GM18868 (cell line): Measurements from ENCODE around the gene MAEL.
"Not testable (repeated sequence)": the region's sequence is repeated elsewhere in the genome, so short reads cannot be mapped to it uniquely, and the experiment has no call there.

Experiments
- ATAC-seq: cut with Tn5 transposase; IDR thresholded peaks from one replicate; pipeline ENCODE4 v1.9.1; 2021; ENCODE audit warnings: mild to moderate bottlenecking, moderate library complexity; ENCODE audit not compliant: unreplicated experiment

MAEL gene

GRCh38 chr1:166977951-166978350, 11.1 kb upstream of the MAEL start:
- ATAC-seq, result no peak

DNA sequence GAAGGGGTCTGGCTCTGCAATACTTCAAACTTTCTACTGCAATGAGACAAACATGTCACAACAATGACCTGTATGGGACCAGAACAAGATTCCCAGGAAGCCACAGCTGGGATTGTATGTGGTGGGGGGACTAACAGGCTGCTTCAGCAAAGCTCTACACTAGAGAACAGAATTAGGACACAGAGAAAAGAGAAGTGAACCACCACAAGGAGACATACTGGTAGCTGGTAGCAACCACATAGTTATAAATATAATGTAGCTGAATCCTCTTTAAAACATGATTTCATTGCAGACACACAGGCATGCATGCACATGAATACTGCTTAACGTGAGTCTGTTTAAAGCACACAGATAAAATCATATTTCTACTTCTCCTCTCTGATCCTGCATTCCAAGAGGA, 10.3 kb upstream of the MAEL start:
- peak; percentile 59 for ATAC-seq

GRCh38 chr1:166980383-166980782, 8.7 kb upstream of the MAEL start:
- no peak for ATAC-seq

DNA sequence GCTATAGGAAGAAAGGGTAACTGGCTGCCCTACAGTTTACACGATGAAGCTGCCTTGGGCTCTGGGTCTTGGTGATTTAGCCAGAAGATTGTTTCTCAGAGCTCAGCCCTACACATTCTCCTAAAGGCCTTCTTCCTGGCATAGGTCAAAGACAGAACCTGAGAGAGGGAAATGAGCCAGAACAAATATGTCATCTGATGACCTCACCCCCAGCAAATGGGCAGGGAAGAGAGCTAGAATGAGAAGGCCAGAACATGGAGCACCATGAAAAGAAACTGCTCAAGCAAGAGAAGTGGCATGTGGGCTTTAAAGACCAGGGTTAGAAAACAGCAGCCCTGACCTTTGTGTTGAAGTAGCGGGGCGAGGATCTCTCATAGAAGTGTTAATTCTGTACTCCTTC, 8.3 kb upstream of the MAEL start:
- ATAC-seq, result no peak

GRCh38 chr1:166981589-166981988, 7.5 kb upstream of the MAEL start:
- ATAC-seq, result no peak

DNA sequence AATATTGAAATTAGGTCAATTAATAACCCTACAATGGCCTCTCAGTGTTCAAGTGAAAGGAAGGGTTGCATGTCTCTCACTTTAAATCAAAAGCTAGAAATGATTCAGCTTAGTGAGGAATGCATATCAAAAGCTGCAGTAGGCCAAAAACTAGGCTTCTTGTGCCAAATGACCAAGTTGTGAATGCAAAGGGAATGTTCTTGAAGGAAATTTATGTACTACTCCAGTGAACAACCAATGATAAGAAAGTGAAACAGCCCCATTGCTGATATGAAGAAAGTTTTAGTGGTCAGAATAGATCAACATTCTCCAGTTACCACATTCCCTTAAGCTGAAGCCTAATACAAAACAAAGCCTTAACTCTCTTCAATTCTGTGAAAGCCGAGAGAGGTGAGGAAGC, 10.0 kb downstream of the MAEL start:
- peak; percentile 21 for ATAC-seq

GRCh38 chr1:166999500-167000055, 10.5 kb downstream of the MAEL start:
- ATAC-seq, result peak; percentile 65

DNA sequence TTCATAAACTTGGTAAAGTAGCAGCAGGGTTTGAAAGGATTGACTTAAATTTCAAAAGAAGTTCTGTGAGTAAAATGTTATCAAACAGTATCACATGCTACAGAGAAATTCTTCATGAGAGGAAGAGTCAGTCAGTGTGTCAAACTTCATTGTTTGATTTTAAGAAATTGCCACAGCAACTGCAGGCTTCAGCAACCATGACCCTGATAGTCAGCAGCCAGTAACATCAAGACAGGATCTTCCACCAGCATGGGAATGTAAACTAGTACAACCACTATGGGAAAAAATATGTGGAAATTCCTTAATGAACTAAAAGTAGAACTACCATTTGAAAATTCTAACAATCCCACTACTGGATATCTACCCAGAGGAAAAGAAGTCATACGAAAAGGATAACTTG, 11.5 kb downstream of the MAEL start:
- ATAC-seq, result no peak

DNA sequence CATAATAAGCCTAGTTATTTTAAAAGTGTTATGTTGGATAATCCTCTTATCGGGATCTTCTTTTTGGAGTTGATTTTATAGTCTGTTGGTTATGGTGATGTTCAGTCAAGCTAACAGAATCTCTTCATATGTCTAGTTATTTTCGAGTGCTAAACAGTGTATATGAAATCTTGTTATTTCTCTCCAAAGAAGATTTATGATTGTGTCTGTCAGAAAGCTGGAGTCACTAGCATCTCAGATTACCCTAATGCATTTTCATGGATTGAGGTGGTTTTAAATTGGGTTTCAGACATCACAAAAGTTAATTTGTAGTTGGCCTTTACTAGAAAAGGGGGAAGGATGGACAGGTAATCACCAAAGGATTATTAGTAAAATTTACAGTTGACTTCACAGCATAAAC, 13.3 kb downstream of the MAEL start:
- no peak for ATAC-seq

- no peak for ATAC-seq
Observed at GRCh38 chr1:167003711-167004110, 14.6 kb downstream of the MAEL start.

GRCh38 chr1:167011560-167012191, 22.6 kb downstream of the MAEL start:
- no peak for ATAC-seq

DNA sequence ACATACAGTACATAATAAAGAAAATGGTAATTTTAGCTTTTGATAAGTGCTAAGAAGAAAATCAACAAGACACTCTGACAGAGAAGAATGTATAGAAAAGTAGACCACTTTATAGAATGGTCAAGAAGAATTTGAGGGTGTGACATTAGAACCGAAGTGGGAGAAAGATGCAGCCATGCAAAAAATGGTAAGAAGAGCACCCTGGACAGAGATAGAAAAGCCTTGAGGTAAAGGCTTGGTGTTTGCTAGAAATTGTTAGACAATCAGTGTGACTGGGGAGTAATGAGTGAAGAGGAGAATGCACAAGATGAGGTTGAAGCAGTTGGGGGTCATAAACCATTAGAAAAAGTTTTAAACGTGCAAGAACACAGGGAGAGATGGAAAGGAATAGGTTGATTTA, 23.5 kb downstream of the MAEL start:
- ATAC-seq, result no peak

- ATAC-seq, result no peak
Observed at GRCh38 chr1:167013108-167013929, 24.2 kb downstream of the MAEL start.

- ATAC-seq, result no peak
Observed at GRCh38 chr1:167016100-167016750, 27.1 kb downstream of the MAEL start.

DNA sequence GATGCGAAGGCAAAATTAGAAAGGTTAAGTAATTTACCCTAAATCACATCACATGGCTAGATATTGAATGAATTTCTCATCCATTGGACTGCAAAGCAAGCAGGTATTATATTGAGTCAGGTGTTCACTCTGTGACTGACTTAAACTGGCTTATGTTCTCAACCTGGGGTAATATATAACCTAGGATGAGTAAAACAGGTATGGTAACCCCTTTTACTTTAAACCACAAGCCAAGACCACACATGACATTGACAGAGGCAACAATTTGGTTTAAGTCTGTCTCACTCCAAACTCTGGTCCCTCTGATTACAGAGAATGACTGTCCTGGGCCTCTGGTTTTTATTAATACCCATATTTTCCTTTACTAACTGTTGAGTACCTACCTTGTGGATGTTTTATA, 33.3 kb downstream of the MAEL start:
- no peak for ATAC-seq

- ATAC-seq, result not testable (repeated sequence)
Observed at GRCh38 chr1:167029553-167029952, 40.5 kb downstream of the MAEL start.

DNA sequence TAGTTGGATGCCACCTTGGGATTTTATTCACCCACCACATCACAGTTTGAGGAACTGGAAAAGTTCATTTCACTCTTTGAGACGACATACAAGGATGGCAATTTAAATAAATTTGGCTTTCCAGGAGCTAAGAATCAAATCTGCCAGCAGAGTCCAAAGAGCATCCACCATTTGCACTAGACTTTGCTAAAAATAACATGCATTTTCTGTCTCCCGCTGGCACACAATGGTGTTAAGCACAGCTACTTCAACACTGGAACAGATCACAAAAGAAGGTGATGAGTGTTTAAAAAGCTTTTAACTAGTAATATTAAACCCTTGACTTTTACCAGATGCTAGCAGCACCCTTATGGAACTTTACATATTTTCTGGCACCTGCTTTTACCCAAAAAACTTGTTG, 44.6 kb downstream of the MAEL start:
- no peak for ATAC-seq

DNA sequence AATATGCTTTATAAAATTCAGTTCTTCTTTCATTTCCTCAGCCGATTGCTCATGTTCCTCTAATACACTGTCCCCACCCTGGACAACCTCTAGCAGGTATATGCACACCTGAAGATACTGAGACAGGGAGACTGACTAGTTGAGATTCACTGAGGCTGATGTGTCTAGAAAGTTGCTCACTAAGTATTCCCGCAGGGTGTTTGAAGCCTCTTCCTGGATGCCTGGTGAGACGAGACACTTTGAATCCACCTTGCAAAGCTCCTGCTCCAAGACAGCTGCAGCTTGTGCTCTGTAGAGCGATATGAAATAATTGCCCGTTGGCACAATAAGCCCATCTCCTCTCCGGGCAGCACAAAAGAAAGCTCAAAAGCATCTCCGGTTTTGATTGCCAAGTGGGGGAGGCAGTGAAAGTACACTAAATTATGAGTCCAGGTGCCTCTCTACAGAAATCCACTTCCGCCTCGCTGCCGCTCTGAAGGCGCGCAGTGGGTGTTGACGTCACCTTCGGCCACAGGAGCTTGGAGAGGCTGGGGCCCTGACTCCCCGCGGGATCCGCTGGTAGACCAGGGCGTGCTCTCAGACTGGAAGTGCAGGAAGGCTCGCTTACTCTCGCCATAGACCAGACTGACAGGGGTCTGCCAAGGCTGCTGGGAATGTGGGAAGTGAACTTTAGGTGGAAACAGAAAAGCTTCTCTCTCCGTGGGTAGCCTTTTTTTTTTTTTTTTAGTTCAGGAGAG, 54.8 kb downstream of the MAEL start:
- ATAC-seq, result peak; percentile 100

- no peak for ATAC-seq
Observed at GRCh38 chr1:167051907-167052306, 62.8 kb downstream of the MAEL start.

GRCh38 chr1:167052389-167052788, 63.3 kb downstream of the MAEL start:
- no peak for ATAC-seq

GRCh38 chr1:167054531-167054930, 65.5 kb downstream of the MAEL start:
- no peak for ATAC-seq
